HepG2 (cell line): ENCODE measurements around the gene RPL11. TPM values are rescaled to one million over a fixed set of nuclear protein-coding genes. Genes with fewer than 3 reads are reported as not detected.
A peak's percentile ranks its signal among the peaks of the same experiment; 100 is the strongest.

Experiments used
- CCAR2 ChIP-seq: fragments of 200-400 bp; formaldehyde crosslinking; optimal IDR thresholded peaks from 2 replicates; pipeline ENCODE3; 2018; ENCODE audit warnings: low read depth, mild to moderate bottlenecking, low read length, moderate library complexity
- JARID2 ChIP-seq: sonication (generic); formaldehyde crosslinking; IDR thresholded peaks from 2 replicates; pipeline ENCODE4 v1.8.1; 2023; ENCODE audit warnings: missing genetic modification reagents, inconsistent platforms; ENCODE audit not compliant: insufficient replicate concordance
- MIER2 ChIP-seq: IDR thresholded peaks from 2 replicates; pipeline ENCODE4 v1.6.1; 2016; ENCODE audit warnings: missing biosample characterization, missing genetic modification reagents
- NFRKB ChIP-seq: fragments of 450-650 bp; IDR thresholded peaks from 2 replicates; pipeline ENCODE4 v1.6.1; 2017
- RBM39 ChIP-seq: fragments of 200-400 bp; formaldehyde crosslinking; IDR thresholded peaks from one replicate; pipeline ENCODE4 v1.6.1; 2018; ENCODE audit warnings: antibody characterized with exemption, mild to moderate bottlenecking, low read depth, low read length; ENCODE audit not compliant: poor library complexity, severe bottlenecking
- TBP ChIP-seq: sonication (generic); formaldehyde crosslinking; IDR thresholded peaks from 2 replicates; pipeline ENCODE4 v1.5.0; 2020; ENCODE audit warnings: missing genetic modification reagents
- TGIF2 ChIP-seq: IDR thresholded peaks from 2 replicates; pipeline ENCODE4 v1.6.1; 2016; ENCODE audit warnings: control low read depth, missing compliant biosample characterization
- YEATS2 ChIP-seq: sonication (generic); formaldehyde crosslinking; IDR thresholded peaks from 2 replicates; pipeline ENCODE4 v1.4.0; 2020; ENCODE audit warnings: missing genetic modification reagents, borderline replicate concordance
- ZFP62 ChIP-seq: sonication (generic); formaldehyde crosslinking; IDR thresholded peaks from 2 replicates; pipeline ENCODE4 v1.4.0; 2020; ENCODE audit warnings: missing genetic modification reagents
- ZFP82 ChIP-seq: sonication (generic); formaldehyde crosslinking; IDR thresholded peaks from 2 replicates; pipeline ENCODE4 v1.5.1; 2020; ENCODE audit warnings: mild to moderate bottlenecking, missing genetic modification reagents, borderline replicate concordance
- ZNF333 ChIP-seq: sonication (generic); formaldehyde crosslinking; IDR thresholded peaks from 2 replicates; pipeline ENCODE4 v1.4.0; 2020; ENCODE audit warnings: mild to moderate bottlenecking, missing genetic modification reagents, borderline replicate concordance
- ZNF350 ChIP-seq: sonication (generic); formaldehyde crosslinking; IDR thresholded peaks from 2 replicates; pipeline ENCODE4 v1.4.0; 2020; ENCODE audit warnings: mild to moderate bottlenecking, low read depth, missing genetic modification reagents, borderline replicate concordance
- ZNF775 ChIP-seq: sonication (generic); formaldehyde crosslinking; IDR thresholded peaks from 2 replicates; pipeline ENCODE4 v1.4.0; 2020; ENCODE audit warnings: missing genetic modification reagents, mild to moderate bottlenecking, moderate library complexity, borderline replicate concordance
- polyA plus RNA-seq, 8 experiments: library from polyadenylated mRNA; depleted of rRNA in 3 of 8; stranded (reverse) in 7 of 8; unstranded in 1 of 8; fragments of >200 nt; fragmentation: Illumina TruSeq in 4 of 8; extraction: Trizol in 4 of 8; gene quantifications; 2 replicates each; pipeline versions ENCODE4 v1.2.1 to v1.2.3, GENCODE V29; 2011 to 2016; ENCODE audit warnings: low read depth in 4 of 8, missing spikeins in 1 of 8, mixed read lengths in 1 of 8; ENCODE audit not compliant: insufficient read depth in 1 of 8
- total RNA-seq, 5 experiments: library from RNA; depleted of rRNA; stranded (reverse); fragments of >200 nt; fragmentation: Illumina TruSeq; extraction: Trizol; gene quantifications; 2 replicates each; pipeline ENCODE4 v1.2.3, GENCODE V29; 2016; ENCODE audit warnings: low read depth in 1 of 5
- TF ChIP-seq, protein P1 (sequence below): sonication (generic); formaldehyde crosslinking; IDR thresholded peaks from 2 replicates; pipeline ENCODE4 v1.4.0; 2020; ENCODE audit warnings: mild to moderate bottlenecking, missing genetic modification reagents
- TF ChIP-seq, protein P2 (sequence below): sonication (generic); formaldehyde crosslinking; IDR thresholded peaks from 2 replicates; pipeline ENCODE4 v1.4.0; 2020; ENCODE audit warnings: mild to moderate bottlenecking, missing genetic modification reagents
- TF ChIP-seq, protein P3 (sequence below): conservative IDR thresholded peaks from 2 replicates; pipeline ENCODE4 v1.6.1; 2018; ENCODE audit warnings: missing genetic modification reagents
- TF ChIP-seq, protein P4 (sequence below): sonication (generic); formaldehyde crosslinking; IDR thresholded peaks from 2 replicates; pipeline ENCODE4 v1.4.0; 2020; ENCODE audit warnings: missing genetic modification reagents
- TF ChIP-seq, protein P5 (sequence below): sonication (generic); formaldehyde crosslinking; IDR thresholded peaks from 2 replicates; pipeline ENCODE4 v1.5.0; 2020; ENCODE audit warnings: missing genetic modification reagents

Gene RPL11
- total and polyA plus RNA-seq, 2 of the 13 experiments (the other 11 are each of a cell fraction or from before 2014, with no cell fraction given): 1,682 to 2,010 TPM

DNA sequence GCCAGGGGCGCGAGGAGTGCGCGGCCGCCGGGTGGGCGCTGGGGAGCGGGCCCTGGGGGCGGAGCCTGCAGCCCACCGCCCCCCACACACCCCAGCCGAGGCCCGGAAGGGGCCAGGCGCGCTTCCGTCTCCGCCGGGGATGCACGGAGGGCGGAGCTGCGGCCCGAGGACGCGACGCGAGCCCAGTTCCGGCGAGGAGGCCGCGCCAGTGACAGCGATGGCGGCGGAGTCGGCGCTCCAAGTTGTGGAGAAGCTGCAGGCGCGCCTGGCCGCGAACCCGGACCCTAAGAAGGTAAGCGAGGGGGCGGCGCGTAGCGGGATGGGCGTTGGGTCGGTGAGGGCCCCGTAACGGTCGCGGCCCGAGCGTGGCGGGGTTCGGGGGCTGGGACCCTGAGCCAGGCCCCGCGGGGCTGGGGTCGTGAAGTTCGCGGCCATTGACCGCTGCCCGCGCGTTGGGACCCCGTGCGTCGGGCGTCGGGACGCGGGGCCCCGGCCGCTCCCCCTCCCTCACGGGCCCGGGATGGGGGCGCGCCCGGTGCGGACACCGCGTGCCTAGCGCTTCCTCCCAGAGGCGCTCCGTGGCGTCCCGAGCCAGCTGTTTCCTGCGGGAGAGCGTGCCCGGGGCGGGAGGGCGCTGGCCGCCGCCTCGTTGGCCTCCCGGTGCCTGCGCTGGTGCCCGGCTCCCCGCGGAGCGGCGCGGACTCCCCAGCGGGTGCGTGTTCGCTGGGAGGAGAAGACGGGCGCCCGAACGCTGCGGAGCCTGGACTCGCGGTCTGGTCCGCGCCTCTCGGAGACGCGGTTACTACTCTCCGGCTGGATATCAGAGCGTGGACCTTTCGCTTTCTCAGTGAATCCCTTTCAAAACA is 51.9 kb downstream of the RPL11 start, which contains the start of gene ELOA (continued):
- TF ChIP-seq ZFP62 (CRISPR knock-in tag): no peak
- peak; percentile 80; the same call in 1 of the 2 replicates for TF ChIP-seq YEATS2 (CRISPR knock-in tag)
- TF ChIP-seq ZNF775 (CRISPR knock-in tag): no peak
- peak; percentile 66 for TF ChIP-seq RBM39
- peak; percentile 88; the same call in 1 of the 2 replicates for TF ChIP-seq ZNF333
- TF ChIP-seq CCAR2: no peak
- no peak for TF ChIP-seq TBP
- no peak for TF ChIP-seq JARID2
- TF ChIP-seq, protein P1, sequence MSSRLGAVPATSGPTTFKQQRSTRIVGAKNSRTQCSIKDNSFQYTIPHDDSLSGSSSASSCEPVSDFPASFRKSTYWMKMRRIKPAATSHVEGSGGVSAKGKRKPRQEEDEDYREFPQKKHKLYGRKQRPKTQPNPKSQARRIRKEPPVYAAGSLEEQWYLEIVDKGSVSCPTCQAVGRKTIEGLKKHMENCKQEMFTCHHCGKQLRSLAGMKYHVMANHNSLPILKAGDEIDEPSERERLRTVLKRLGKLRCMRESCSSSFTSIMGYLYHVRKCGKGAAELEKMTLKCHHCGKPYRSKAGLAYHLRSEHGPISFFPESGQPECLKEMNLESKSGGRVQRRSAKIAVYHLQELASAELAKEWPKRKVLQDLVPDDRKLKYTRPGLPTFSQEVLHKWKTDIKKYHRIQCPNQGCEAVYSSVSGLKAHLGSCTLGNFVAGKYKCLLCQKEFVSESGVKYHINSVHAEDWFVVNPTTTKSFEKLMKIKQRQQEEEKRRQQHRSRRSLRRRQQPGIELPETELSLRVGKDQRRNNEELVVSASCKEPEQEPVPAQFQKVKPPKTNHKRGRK (CRISPR knock-in tag): no peak
- TF ChIP-seq, protein P2, sequence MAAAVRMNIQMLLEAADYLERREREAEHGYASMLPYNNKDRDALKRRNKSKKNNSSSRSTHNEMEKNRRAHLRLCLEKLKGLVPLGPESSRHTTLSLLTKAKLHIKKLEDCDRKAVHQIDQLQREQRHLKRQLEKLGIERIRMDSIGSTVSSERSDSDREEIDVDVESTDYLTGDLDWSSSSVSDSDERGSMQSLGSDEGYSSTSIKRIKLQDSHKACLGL (CRISPR knock-in tag): peak; percentile 61
- TF ChIP-seq, protein P3, sequence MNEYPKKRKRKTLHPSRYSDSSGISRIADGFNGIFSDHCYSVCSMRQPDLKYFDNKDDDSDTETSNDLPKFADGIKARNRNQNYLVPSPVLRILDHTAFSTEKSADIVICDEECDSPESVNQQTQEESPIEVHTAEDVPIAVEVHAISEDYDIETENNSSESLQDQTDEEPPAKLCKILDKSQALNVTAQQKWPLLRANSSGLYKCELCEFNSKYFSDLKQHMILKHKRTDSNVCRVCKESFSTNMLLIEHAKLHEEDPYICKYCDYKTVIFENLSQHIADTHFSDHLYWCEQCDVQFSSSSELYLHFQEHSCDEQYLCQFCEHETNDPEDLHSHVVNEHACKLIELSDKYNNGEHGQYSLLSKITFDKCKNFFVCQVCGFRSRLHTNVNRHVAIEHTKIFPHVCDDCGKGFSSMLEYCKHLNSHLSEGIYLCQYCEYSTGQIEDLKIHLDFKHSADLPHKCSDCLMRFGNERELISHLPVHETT: no peak
- TF ChIP-seq, protein P4, sequence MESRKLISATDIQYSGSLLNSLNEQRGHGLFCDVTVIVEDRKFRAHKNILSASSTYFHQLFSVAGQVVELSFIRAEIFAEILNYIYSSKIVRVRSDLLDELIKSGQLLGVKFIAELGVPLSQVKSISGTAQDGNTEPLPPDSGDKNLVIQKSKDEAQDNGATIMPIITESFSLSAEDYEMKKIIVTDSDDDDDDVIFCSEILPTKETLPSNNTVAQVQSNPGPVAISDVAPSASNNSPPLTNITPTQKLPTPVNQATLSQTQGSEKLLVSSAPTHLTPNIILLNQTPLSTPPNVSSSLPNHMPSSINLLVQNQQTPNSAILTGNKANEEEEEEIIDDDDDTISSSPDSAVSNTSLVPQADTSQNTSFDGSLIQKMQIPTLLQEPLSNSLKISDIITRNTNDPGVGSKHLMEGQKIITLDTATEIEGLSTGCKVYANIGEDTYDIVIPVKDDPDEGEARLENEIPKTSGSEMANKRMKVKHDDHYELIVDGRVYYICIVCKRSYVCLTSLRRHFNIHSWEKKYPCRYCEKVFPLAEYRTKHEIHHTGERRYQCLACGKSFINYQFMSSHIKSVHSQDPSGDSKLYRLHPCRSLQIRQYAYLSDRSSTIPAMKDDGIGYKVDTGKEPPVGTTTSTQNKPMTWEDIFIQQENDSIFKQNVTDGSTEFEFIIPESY (CRISPR knock-in tag): 0 out of 2 replicates have a peak, but pooled peaks have one; percentile 7
- TF ChIP-seq, protein P5, sequence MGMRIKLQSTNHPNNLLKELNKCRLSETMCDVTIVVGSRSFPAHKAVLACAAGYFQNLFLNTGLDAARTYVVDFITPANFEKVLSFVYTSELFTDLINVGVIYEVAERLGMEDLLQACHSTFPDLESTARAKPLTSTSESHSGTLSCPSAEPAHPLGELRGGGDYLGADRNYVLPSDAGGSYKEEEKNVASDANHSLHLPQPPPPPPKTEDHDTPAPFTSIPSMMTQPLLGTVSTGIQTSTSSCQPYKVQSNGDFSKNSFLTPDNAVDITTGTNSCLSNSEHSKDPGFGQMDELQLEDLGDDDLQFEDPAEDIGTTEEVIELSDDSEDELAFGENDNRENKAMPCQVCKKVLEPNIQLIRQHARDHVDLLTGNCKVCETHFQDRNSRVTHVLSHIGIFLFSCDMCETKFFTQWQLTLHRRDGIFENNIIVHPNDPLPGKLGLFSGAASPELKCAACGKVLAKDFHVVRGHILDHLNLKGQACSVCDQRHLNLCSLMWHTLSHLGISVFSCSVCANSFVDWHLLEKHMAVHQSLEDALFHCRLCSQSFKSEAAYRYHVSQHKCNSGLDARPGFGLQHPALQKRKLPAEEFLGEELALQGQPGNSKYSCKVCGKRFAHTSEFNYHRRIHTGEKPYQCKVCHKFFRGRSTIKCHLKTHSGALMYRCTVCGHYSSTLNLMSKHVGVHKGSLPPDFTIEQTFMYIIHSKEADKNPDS (CRISPR knock-in tag): 0 out of 2 replicates have a peak, but pooled peaks have one; percentile 14
- TF ChIP-seq NFRKB: no peak
- 0 out of 2 replicates have a peak, but pooled peaks have one; percentile 21 for TF ChIP-seq MIER2 (CRISPR knock-in tag)
- peak; percentile 83; the same call in 1 of the 2 replicates for TF ChIP-seq ZFP82 (CRISPR knock-in tag)
- TF ChIP-seq TGIF2 (CRISPR knock-in tag): peak; percentile 43; the same call in 1 of the 2 replicates
- 0 out of 2 replicates have a peak, but pooled peaks have one; percentile 38 for TF ChIP-seq ZNF350 (CRISPR knock-in tag)
